Right atrium auricular region (tissue), 2 donors: ENCODE data around the gene UGT1A8. TPM values are rescaled to one million over a fixed set of nuclear protein-coding genes. Genes with fewer than 3 reads are reported as not detected.

Experiments used
- DNase-seq: peaks from one replicate; pipeline ENCODE4 v3.0.0-alpha.2; 2019; ENCODE audit warnings: low spot score
- H3K27ac ChIP-seq, 2 donors: fragments of 200-600 bp; sonication (generic); 1 replicate in 1 of 2; 2 replicates in 1 of 2; pipeline ENCODE4 v1.5.1; 2016 to 2019
- H3K27me3 ChIP-seq, 2 donors: fragments of 200-600 bp; sonication (generic); one replicate each; pipeline versions ENCODE4 v1.5.1 to v1.6.0; 2017 to 2019
- H3K36me3 ChIP-seq: fragments of 200-600 bp; sonication (generic); one replicate; pipeline ENCODE4 v1.5.1; 2016
- H3K4me1 ChIP-seq, 2 donors: fragments of 200-600 bp; sonication (generic); one replicate each; pipeline versions ENCODE4 v1.5.1 to v1.6.0; 2017 to 2019
- H3K4me3 ChIP-seq, 2 donors: fragments of 200-600 bp; sonication (generic); 1 replicate in 1 of 2; 2 replicates in 1 of 2; pipeline ENCODE4 v1.5.1; 2017 to 2019; ENCODE audit warnings: mild to moderate bottlenecking in 1 of 2, moderate library complexity in 1 of 2
- H3K9me3 ChIP-seq, 2 donors: fragments of 200-600 bp; sonication (generic); one replicate each; pipeline ENCODE4 v1.5.1; 2019
- CTCF ChIP-seq, 2 donors: fragments of 200-600 bp; sonication (generic); IDR thresholded peaks; one replicate each; pipeline ENCODE4 v1.5.1; 2019; ENCODE audit warnings: antibody characterized with exemption in 2 of 2
- total RNA-seq, 2 donors: library from RNA; depleted of rRNA; stranded (reverse); fragments of >200 nt; gene quantifications; one replicate each; pipeline ENCODE4 v1.1.0, GENCODE V29; 2016

Gene UGT1A8
- total RNA-seq, 2 donors from 2014 or later, result not detected

GRCh38 chr2:233674314-233674713 lies 56.9 kb downstream of the UGT1A8 start:
- Histone ChIP-seq H3K9me3 (no peaks in the 10 kb centered on the region), H3K4me1 (no peaks in the 10 kb centered on the region), H3K27me3 (no peaks in the 10 kb centered on the region), H3K27ac (no peak overlapping the region), H3K4me3 (no peak overlapping the region), H3K36me3 (no peaks in the 10 kb centered on the region)
- DNase-seq, result no peak
- no peak for TF ChIP-seq CTCF (IDR thresholded peaks at IDR 0.05)

DNA sequence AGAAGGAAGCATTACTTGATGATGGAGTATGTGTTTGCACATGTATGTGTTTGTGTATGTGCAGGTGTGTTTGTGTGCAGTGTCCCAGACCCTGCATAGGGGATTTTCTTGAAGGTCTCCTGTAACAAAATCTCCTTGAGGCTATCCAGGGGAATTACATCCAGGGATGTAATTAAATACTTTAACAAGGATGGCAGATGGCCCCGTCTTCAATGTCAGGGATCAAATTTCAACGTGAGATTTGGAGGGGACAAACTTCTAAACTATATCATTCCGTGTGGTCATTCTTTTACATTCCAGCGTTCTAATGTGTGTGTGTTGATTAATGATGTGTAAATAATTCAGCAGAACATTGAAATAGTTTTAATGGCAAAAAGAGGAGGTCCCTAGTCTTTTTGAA lies 57.6 kb downstream of the UGT1A8 start:
- H3K36me3 ChIP-seq, result no peaks in the 10 kb centered on the region
- no peaks in the 10 kb centered on the region for H3K27me3 ChIP-seq
- DNase-seq, result no peak
- no peak overlapping the region for H3K4me3 ChIP-seq
- no peaks in the 10 kb centered on the region for H3K4me1 ChIP-seq
- no peak for TF ChIP-seq CTCF (IDR thresholded peaks at IDR 0.05)
- no peaks in the 10 kb centered on the region for H3K9me3 ChIP-seq
- no peak overlapping the region for H3K27ac ChIP-seq

DNA sequence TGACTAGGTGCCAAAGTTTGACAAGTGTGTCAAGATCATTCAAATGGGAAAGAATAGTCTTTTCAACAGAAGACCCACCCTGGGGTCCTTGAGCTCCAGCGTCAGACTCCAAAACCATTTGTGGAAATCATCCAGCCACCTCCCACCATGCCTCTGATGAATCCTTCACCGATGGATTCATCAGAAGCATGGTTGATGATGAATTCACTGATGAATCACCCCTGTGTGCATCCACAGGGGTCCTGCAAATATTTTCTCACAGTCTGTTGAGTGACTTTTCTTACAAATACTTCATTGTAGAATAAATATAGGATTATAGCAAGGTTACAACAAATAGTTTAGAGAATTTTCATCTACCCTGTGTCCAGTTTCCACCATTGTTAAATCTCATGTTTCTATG lies 58.6 kb downstream of the UGT1A8 start:
- no peak overlapping the region for H3K4me3 ChIP-seq
- no peak for DNase-seq
- no peak for TF ChIP-seq CTCF (IDR thresholded peaks at IDR 0.05)
- H3K4me1 ChIP-seq, result no peaks in the 10 kb centered on the region
- no peak overlapping the region for H3K27ac ChIP-seq
- no peaks in the 10 kb centered on the region for H3K9me3 ChIP-seq
- no peaks in the 10 kb centered on the region for H3K36me3 ChIP-seq
- no peaks in the 10 kb centered on the region for H3K27me3 ChIP-seq

DNA sequence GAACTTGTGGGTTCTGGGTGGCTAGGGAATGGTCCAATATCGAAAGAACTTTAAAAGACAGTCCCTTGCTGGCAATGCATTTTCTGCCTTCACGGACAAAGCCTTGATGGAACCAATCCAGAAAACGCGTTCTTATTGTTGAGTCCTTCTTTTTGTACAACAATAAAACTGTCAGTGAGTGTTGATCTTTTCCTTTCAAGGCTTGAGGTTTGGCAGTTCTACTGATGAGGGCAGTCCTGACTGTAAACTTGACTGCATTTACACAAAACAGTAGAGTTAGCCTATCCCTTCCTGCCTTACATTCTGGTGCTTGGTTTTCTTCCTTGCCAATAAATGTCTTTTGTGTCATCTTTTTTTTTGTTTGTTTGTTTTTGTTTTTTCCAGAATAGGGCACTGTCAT lies 61.8 kb downstream of the UGT1A8 start:
- H3K9me3 ChIP-seq, result no peaks in the 10 kb centered on the region
- H3K27ac ChIP-seq, result no peak overlapping the region
- DNase-seq, result no peak
- H3K27me3 ChIP-seq, result no peaks in the 10 kb centered on the region
- TF ChIP-seq CTCF (IDR thresholded peaks at IDR 0.05), result no peak
- H3K4me3 ChIP-seq, result no peak overlapping the region
- H3K36me3 ChIP-seq, result no peaks in the 10 kb centered on the region
- H3K4me1 ChIP-seq, result no peaks in the 10 kb centered on the region

GRCh38 chr2:233680361-233681045 lies 63.1 kb downstream of the UGT1A8 start:
- Histone ChIP-seq H3K27me3 (no peaks in the 10 kb centered on the region), H3K4me3 (no peak overlapping the region), H3K36me3 (no peaks in the 10 kb centered on the region), H3K9me3 (no peaks in the 10 kb centered on the region), H3K4me1 (no peaks in the 10 kb centered on the region), H3K27ac (no peak overlapping the region)
- DNase-seq, result no peak
- TF ChIP-seq CTCF (IDR thresholded peaks at IDR 0.05), result no peak

DNA sequence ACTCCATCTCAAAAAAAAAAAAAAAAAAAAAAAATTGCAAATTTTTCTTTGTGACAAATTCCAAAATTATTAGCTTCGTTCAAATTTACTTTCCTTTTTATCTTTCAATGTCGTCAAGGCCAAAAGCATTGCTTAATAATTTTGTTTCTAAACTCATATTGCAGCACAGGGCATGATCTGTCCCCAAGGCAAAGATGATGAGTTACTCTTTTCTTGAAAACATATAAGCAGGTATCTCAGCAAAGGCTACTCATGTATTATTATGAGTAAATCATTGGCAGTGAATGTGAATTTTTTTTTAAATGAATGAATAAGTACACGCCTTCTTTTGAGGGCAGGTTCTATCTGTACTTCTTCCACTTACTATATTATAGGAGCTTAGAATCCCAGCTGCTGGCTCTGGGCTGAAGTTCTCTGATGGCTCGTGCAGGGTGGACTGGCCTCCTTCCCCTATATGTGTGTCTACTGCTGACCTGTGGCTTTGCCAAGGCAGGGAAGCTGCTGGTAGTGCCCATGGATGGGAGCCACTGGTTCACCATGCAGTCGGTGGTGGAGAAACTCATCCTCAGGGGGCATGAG lies 64.2 kb downstream of the UGT1A8 start, which contains the start of gene UGT1A7:
UGT1A7 (plus strand) TSS at position 381 of the 579 bp plus-strand sequence; CDS start at position 418, 37 bp downstream.
- Histone ChIP-seq H3K36me3 (no peaks in the 10 kb centered on the region), H3K4me1 (no peaks in the 10 kb centered on the region), H3K9me3 (no peaks in the 10 kb centered on the region), H3K4me3 (no peak within 1 kb of the TSS), H3K27me3 (no peaks in the 10 kb centered on the region), H3K27ac (no peak within 1 kb of the TSS)
- DNase-seq, result no peak
- no peak for TF ChIP-seq CTCF (IDR thresholded peaks at IDR 0.05)
